Common myeloid progenitor, CD34-positive (primary cell): ENCODE data around the gene CLPTM1L.

Experiments used
- CTCF ChIA-PET: fragments of 350-600 bp; sonication (Branson Sonifier 250); formaldehyde crosslinking; loops from one replicate; lab custom pipeline; 2021; ENCODE audit warnings: antibody characterized with exemption; lab: Charles Lee
- POLR2A ChIA-PET: fragments of 350-600 bp; sonication (Branson Sonifier 250); formaldehyde crosslinking; loops from one replicate; lab custom pipeline; 2021; ENCODE audit warnings: antibody characterized with exemption; lab: Charles Lee
- DNase-seq, 3 donors: peaks; one replicate each; pipeline versions ENCODE4 v3.0.0 to v3.0.0-alpha.2; 2013
- H3K27ac ChIP-seq, 2 experiments: 1 replicate in 1 of 2; 2 replicates in 1 of 2; pipeline ENCODE4 v1.7.0; 2013; ENCODE audit warnings: inconsistent platforms in 2 of 2, low read length in 2 of 2, mild to moderate bottlenecking in 2 of 2, low read depth in 1 of 2, moderate library complexity in 1 of 2; ENCODE audit not compliant: severe bottlenecking in 2 of 2, insufficient read depth in 1 of 2, poor library complexity in 1 of 2
- H3K27me3 ChIP-seq, 5 experiments: replicated peaks in 2 of 5; 1 replicate in 3 of 5; 2 replicates in 2 of 5; pipeline versions ENCODE4 v1.6.1 to v1.7.0; 2013; ENCODE audit warnings: low read length in 4 of 5, mild to moderate bottlenecking in 2 of 5, moderate library complexity in 2 of 5, inconsistent platforms in 1 of 5; ENCODE audit not compliant: insufficient read depth in 5 of 5, control insufficient read depth in 4 of 5
- H3K36me3 ChIP-seq, 4 experiments: 1 replicate in 2 of 4; 2 replicates in 2 of 4; pipeline versions ENCODE4 v1.6.1 to v1.7.0; 2013; ENCODE audit warnings: low read length in 3 of 4, control low read depth in 1 of 4, mild to moderate bottlenecking in 1 of 4; ENCODE audit not compliant: control insufficient read depth in 4 of 4, insufficient read depth in 4 of 4
- H3K4me1 ChIP-seq, 4 experiments: 1 replicate in 3 of 4; 2 replicates in 1 of 4; pipeline versions ENCODE4 v1.6.1 to v1.7.1; 2013; ENCODE audit warnings: low read length in 3 of 4, mild to moderate bottlenecking in 3 of 4, control low read depth in 1 of 4, inconsistent platforms in 1 of 4, moderate library complexity in 1 of 4; ENCODE audit not compliant: control insufficient read depth in 4 of 4, insufficient read depth in 4 of 4; ENCODE audit errors: control extremely low read depth in 1 of 4
- H3K4me3 ChIP-seq, 7 experiments: 1 replicate in 4 of 7; 2 replicates in 3 of 7; pipeline versions ENCODE4 v1.5.1 to v1.7.0; 2013; ENCODE audit warnings: mild to moderate bottlenecking in 7 of 7, low read length in 6 of 7, moderate library complexity in 6 of 7, inconsistent platforms in 2 of 7, low read depth in 2 of 7, control low read depth in 1 of 7; ENCODE audit not compliant: insufficient read depth in 4 of 7, control insufficient read depth in 1 of 7; ENCODE audit errors: extremely low read depth in 1 of 7
- H3K9me3 ChIP-seq, 5 experiments: 1 replicate in 4 of 5; 2 replicates in 1 of 5; pipeline versions ENCODE4 v1.6.1 to v1.7.1; 2013; ENCODE audit warnings: low read length in 4 of 5, mild to moderate bottlenecking in 2 of 5, inconsistent platforms in 1 of 5, low read depth in 1 of 5, moderate library complexity in 1 of 5; ENCODE audit not compliant: control insufficient read depth in 4 of 5, insufficient read depth in 2 of 5; ENCODE audit errors: control extremely low read depth in 1 of 5
- WGBS: methylation state at CpG from one replicate; pipeline ENCODE4 v1.1.5; 2013; ENCODE audit not compliant: insufficient coverage; 5-methylcytosine and 5-hydroxymethylcytosine counted together

CLPTM1L gene

GRCh38 chr5:1325870-1326531, 18.9 kb downstream of the CLPTM1L start:
- Histone ChIP-seq H3K4me3 (no peak overlapping the region), H3K9me3 (no peaks in the 10 kb centered on the region), H3K36me3 (peaks cover 10 to 66% (median 57%) of the 10 kb centered on the region in 4 experiments), H3K4me1 (no peaks in the 10 kb centered on the region), H3K27me3 (no peaks in the 10 kb centered on the region), H3K27ac (no peak overlapping the region)
- 95% methylated on average over 21 of the region's 22 CpGs for WGBS
- ChIA-PET POLR2A (no interaction called here), CTCF (interaction anchor here (1.4 kb wide), 1 partner anchor 14 kb away, joined by 3 read pairs; no protein-coding TSS in a partner anchor)
- DNase-seq = no peak

DNA sequence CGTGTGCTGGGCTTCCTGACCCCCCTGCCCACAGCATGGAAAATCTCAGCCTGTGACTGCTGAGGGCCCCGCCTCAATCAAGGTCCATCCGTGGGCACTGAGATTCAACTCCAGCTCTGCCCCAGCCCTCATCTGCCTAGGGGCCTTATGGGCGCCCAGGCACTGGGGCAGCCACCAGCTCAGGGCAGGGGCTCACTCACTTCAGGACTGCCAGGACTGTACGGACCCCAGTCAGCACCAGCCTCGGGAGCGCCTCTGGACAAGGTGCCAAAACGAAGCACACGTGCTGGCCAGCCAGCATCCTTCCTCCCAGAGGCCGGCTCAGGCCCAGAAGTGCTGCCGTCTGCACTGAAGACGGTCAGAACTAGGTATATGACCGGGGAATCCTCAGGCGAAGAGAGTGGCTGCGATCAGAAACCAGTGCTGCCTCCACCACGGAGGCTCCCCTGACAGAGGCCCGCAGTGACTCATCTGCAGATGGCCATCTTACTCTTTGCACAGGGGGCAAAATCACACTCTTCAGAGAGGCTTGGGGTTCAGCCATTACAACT, 19.6 kb downstream of the CLPTM1L start:
- Histone ChIP-seq H3K4me1 (no peaks in the 10 kb centered on the region), H3K27me3 (no peaks in the 10 kb centered on the region), H3K4me3 (no peak overlapping the region), H3K27ac (no peak overlapping the region), H3K9me3 (no peaks in the 10 kb centered on the region), H3K36me3 (peaks cover 10 to 66% (median 59%) of the 10 kb centered on the region in 4 experiments)
- ChIA-PET POLR2A (no interaction called here), CTCF (no interaction called here)
- DNase-seq = no peak
- WGBS = 97% methylated on average over 17 of the region's 17 CpGs

DNA sequence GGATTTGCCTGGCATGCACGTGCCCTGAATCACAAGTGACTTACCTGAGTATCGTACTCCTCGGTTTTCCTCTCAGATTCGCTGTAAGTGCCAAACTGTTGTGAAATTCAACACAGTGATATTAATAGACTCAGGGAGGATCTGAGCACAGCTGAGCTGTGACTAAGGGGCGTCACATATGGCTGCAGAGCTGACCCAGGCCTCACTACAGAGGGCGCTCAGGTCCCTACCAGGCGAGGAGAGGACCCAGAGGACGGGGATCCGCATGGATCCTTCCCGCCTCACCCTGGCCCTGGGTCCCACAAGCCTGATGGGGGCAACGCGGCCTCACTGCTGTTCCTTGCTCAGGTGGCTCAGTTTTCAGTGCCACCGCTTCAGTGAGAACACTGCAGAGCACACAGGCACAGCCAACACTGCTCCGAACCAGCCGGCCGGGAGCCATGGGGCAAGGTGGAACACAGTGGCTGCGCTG, 20.1 kb downstream of the CLPTM1L start:
- Histone ChIP-seq H3K9me3 (no peaks in the 10 kb centered on the region), H3K36me3 (peaks cover 10 to 66% (median 59%) of the 10 kb centered on the region in 4 experiments), H3K4me1 (no peaks in the 10 kb centered on the region), H3K4me3 (no peak overlapping the region), H3K27me3 (no peaks in the 10 kb centered on the region), H3K27ac (no peak overlapping the region)
- DNase-seq = no peak
- CTCF ChIA-PET = interaction anchor here (1.0 kb wide), 1 partner anchor 12 kb away, joined by 4 read pairs; no protein-coding TSS in a partner anchor
- POLR2A ChIA-PET = no interaction called here
- WGBS = 96% methylated on average over 17 of the region's 17 CpGs

DNA sequence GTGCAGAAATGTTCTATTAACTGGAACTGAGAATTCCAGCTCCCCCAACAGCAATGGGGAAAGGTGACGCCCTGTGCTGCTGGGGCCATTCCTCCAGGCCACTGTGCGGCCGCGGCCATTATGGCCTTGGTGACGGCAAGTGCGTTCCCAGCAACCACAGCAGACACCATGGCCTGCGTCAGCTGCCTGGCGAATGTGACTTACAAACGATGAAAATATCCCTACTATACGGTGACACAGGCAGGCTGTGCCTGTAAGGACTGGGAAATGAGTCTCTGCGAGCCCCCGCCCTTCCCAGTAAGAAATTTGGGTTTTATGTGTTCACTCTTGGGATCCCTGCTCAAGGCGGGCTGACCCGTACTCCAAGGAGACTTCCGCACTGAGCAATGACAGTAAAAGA, 20.6 kb downstream of the CLPTM1L start:
- DNase-seq = no peak
- POLR2A ChIA-PET = no interaction called here
- Histone ChIP-seq H3K27ac (no peak overlapping the region), H3K4me1 (no peaks in the 10 kb centered on the region), H3K36me3 (peaks cover 10 to 70% (median 61%) of the 10 kb centered on the region in 4 experiments), H3K9me3 (no peaks in the 10 kb centered on the region), H3K4me3 (no peak overlapping the region), H3K27me3 (no peaks in the 10 kb centered on the region)
- CTCF ChIA-PET = interaction anchor here (1.0 kb wide), 1 partner anchor 12 kb away, joined by 4 read pairs; no protein-coding TSS in a partner anchor
- WGBS = 98% methylated on average over 9 of the region's 15 CpGs

DNA sequence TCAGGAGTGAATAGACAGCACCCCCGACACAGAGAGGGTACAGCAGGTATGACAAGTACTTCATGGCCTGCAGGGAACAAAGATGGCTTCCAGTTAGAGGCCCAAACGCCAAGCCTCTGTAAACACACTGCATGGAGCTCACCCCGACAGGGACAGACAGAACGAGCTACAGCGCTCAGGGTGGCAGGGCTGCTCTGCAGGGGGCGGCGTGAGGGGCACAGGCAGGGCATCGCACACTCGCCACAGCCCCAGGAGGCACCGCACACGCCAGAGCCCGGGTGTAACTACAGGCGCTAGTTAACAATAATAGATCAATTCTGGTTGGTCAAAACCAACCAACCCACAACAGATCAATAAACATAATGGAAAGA, 21.1 kb downstream of the CLPTM1L start:
- WGBS = over 99% methylated on average over 13 of the region's 13 CpGs
- POLR2A ChIA-PET = no interaction called here
- H3K27ac ChIP-seq = no peak overlapping the region
- H3K36me3 ChIP-seq = peaks cover 8 to 71% (median 62%) of the 10 kb centered on the region in 4 experiments
- no peaks in the 10 kb centered on the region for H3K9me3 ChIP-seq
- no peaks in the 10 kb centered on the region for H3K27me3 ChIP-seq
- DNase-seq = no peak
- H3K4me1 ChIP-seq = no peaks in the 10 kb centered on the region
- CTCF ChIA-PET = interaction anchor here (1.0 kb wide), 1 partner anchor 11 kb away, joined by 4 read pairs; no protein-coding TSS in a partner anchor
- H3K4me3 ChIP-seq = no peak overlapping the region

DNA sequence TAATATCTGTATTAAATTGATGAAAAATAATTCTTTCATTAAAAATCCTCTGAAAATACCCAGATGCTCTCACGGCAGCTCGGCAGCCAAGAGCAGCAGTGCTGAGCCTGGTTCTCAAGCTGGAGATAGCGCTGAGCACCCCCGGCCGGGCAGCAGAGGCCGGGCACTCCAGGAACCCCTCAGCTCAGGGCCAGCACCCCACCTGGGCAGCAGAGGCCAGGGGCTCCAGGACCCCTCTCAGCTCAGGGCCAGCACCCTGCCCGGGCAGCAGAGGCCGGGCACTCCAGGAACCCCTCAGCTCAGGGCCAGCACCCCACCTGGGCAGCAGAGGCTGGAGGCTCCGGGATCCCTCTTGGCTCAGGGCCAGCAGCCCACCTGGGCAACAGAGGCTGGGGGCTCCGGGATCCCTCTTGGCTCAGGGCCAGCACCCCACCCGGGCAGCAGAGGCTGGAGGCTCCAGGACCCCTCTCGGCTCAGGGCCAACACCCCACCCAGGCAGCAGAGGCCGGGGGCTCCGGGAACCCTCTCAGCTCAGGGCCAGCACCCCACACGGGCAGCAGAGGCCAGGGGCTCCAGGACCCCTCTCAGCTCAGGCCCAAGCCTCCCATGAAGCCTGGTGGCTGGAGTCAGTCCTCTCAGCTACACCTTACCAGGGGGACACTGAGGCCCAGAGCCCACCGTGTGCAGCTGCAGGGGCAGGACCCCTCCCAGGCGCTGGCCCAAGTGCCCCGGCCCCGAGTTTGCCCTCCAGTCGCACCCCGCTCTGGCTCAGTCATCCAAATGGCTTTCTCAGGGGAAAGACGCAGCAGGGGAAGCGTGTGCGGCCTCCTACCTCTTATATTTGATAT, 21.7 kb downstream of the CLPTM1L start:
- Histone ChIP-seq H3K36me3 (peaks cover 8 to 77% (median 67%) of the 10 kb centered on the region in 4 experiments), H3K4me1 (no peaks in the 10 kb centered on the region), H3K27me3 (no peaks in the 10 kb centered on the region), H3K4me3 (no peak overlapping the region), H3K27ac (no peak overlapping the region), H3K9me3 (no peaks in the 10 kb centered on the region)
- POLR2A ChIA-PET = interaction anchor here (0.9 kb wide), 1 partner anchor 10 kb away, joined by 3 read pairs; no protein-coding TSS in a partner anchor
- WGBS = 99% methylated on average over 20 of the region's 24 CpGs
- CTCF ChIA-PET = interaction anchor here (0.6 to 1.0 kb wide), 2 partner anchors 17 to 302 kb away, joined by 3 to 4 read pairs; no protein-coding TSS in a partner anchor
- DNase-seq = no peak
